Thyroid gland (tissue), 4 donors: ENCODE data around the gene AHNAK2.
A peak's percentile ranks its signal among the peaks of the same experiment; 100 is the strongest.

Experiments
- CTCF ChIP-seq, 6 experiments: fragments of 200-600 bp in 3 of 6; fragments of 450-650 bp in 3 of 6; sonication (generic) in 3 of 6; IDR thresholded peaks; one replicate each; pipeline ENCODE4 v1.5.1; 2016 to 2019; ENCODE audit warnings: antibody characterized with exemption in 6 of 6, mild to moderate bottlenecking in 2 of 6, inconsistent platforms in 1 of 6, moderate library complexity in 1 of 6
- POLR2A ChIP-seq, 2 donors: fragments of 450-650 bp; IDR thresholded peaks; one replicate each; pipeline ENCODE4 v1.6.1; 2017; ENCODE audit warnings: antibody characterized with exemption in 2 of 2, mild to moderate bottlenecking in 2 of 2, moderate library complexity in 1 of 2

- no peak for TF ChIP-seq CTCF (IDR thresholded peaks at IDR 0.05)
- TF ChIP-seq POLR2A (IDR thresholded peaks at IDR 0.05), result peak in 1 of 2 donors; percentile 76
Observed at GRCh38 chr14:104985675-104986486, 7.7 kb upstream of the AHNAK2 start, which contains the start of gene CLBA1.
